Suppressor macrophage (primary cell): ENCODE data around the gene DPH2.

ENCODE experiments used
- DNase-seq, 4 experiments: peaks; one replicate each; pipeline ENCODE4 v3.0.0-alpha.2; 2020 to 2022

Gene DPH2

DNA sequence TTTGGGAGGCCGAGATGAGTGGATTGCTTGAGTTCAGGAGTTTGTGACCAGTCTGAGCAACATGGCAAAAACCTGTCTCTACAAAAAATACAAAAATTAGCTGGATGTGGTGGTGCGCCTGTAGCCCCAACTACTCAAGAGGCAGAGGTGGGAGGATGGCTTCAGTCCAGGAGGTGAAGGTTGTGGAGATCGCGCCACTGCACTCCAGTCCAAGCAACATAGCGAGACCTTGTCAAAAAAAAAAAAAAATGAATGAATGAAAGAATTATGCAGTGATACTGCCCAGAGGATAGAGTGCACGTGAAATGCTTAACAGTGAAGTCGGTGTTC is 429 bp upstream of the DPH2 start:
- no peak for DNase-seq

DNA sequence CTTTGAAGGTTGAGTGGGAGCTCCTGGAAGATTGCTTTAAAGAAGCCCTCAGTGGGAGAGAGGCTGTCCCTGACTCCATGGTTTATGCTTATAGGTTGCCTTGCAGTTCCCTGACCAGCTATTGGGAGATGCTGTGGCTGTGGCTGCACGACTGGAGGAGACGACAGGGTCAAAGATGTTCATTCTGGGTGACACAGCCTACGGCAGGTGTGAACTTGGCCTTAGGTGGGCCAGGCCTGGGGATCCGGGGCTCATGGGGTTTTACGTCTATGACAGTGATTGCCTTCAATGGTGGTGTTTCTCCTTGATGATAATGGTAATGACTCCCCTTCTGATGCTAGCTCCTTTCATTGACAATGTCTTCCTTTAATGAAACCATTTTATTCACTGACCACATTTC is 692 bp downstream of the DPH2 start:
- no peak for DNase-seq

DNA sequence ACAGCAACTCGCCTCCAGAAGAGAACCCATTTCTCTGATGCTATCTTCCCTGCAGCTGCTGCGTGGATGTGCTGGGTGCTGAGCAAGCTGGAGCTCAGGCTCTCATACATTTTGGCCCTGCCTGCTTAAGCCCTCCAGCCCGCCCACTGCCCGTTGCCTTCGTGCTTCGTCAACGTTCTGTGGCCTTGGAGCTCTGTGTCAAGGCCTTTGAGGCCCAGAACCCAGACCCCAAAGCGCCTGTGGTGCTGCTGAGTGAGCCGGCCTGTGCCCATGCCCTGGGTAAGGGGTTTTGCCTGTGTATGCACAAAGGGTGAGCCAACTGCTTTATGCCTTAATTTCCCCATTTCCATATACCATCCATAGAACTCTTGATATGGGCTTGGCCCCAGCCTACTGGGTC is 1.1 kb downstream of the DPH2 start:
- DNase-seq: no peak

DNA sequence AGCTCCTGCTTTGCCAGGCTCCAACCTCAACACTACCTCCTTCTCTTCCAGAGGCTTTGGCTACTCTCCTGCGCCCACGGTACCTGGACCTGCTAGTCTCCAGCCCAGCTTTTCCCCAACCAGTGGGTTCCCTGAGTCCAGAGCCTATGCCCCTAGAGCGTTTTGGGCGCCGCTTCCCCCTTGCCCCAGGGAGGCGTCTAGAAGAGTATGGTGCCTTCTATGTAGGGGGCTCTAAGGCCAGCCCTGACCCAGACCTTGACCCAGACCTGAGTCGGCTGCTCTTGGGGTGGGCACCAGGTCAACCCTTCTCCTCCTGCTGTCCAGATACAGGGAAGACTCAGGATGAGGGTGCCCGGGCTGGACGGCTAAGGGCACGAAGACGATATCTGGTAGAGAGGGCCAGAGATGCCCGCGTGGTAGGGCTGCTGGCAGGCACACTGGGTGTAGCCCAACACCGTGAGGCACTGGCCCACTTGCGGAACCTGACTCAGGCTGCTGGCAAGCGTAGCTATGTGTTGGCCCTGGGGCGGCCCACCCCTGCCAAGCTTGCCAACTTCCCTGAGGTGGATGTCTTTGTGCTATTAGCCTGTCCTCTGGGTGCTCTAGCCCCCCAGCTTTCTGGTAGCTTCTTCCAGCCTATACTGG is 1.6 kb downstream of the DPH2 start:
- no peak for DNase-seq

DNA sequence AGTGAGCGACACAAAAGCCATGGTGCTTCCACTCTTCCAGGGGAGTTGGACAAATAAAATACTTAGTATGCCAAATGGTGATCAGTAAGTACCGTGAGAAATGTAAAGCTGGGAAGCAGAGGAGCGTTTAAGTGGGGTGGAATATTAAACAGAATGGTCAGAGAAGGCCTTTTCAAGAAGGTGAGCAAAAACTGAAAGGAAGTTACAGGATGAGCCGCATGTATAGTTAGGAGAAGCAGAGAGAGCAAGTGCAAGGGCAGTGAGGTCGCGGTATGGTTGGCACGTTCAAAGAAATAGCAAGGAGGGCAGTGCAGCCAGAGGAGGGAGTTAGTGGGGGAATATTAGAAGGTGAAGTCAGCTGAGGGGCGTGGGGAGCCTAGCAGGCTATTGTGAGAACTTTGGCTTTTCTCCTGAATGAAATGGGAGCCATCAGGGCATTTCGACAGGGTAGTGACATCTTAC is 4.2 kb downstream of the DPH2 start:
- no peak for DNase-seq

DNA sequence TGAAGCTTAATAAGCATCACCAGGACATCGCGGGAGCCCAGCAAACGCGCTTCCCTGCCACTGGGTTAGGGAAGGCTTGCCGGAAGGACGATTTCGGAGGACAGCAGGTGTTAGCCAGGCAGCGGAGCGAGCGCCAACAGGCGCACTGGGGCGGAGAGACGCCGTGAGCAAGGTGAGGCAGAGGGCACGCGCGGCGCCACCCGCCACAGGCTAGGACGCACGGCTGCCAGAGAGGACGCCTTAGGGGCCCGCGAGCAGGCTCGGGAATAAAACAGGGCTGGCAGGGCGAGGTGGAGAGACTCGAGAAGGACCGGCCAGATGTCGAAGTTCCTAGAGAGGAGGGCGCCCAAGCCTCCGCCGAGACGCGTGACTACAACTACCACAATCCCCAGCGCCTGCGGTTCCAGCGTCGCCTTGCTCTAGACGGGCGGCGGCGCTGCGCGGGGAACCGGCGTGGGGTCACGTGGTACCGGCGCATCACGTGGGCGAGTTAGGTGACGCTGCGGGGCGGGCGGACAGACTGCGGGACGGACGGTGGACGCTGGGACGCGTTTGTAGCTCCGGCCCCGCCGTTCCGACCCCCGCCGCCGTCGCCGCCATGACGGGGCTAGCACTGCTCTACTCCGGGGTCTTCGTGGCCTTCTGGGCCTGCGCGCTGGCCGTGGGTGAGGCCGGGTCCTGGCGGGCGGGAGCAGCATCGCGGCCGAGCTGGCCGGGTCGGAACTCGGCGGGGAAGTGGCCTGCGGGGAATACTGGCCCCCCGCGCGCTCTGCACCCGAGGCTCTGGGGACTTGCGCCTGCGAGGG is 4.8 kb downstream of the DPH2 start, which contains the start of gene ATP6V0B:
Gene ATP6V0B, plus strand, starts transcription at position 518 of the 806 bp plus-strand sequence. Its CDS starts 81 bp downstream, at position 599.
- peak; percentile 98 to 99 (median 98) for DNase-seq

DNA sequence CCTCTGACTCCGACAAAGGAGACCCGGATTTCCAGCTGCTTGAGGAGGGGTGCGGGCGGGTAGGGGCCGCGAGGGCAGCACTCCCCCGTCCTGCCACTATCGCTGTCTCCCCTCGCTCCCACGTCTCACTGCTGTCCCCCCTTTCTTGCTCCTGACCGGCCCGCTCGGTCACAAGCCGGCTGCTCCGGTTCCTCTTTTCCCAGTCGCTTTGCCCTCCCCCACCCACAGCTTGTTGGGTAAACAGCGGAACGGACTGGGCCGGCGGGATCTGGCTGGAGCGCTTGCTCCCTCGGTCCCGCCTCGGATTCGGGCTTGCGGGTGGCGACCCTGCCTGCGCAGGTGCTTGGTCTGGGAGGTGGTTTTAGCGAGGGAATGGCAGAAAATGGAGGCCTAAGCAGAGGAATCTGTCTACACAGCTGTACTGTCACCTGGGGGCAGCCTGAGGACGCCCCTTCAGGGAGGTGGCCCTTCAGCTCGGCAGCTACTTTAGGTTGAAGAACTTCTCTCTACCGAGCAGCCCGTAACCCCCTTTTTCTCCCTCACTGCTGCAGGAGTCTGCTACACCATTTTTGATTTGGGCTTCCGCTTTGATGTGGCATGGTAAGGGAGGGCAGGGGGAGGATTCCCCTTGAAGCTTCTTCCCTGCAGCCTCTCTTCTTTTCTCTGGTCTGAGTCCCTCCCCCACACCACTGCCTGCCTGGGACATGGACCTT is 5.6 kb downstream of the DPH2 start:
- DNase-seq: peak; percentile 88 to 94 (median 94)

DNA sequence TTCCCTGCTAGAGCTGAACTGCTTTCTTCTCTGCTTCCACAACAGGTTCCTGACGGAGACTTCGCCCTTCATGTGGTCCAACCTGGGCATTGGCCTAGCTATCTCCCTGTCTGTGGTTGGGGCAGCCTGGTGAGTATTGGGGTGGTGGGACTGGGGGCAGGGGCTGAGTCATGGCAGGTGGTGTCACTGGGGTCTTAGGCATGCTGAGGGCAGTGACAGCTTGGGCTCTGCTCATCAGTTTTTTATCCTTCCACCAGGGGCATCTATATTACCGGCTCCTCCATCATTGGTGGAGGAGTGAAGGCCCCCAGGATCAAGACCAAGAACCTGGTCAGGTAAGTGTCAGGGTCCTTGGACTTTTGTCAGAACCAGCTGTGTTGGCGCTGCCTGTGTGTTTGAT is 6.2 kb downstream of the DPH2 start:
- DNase-seq: no peak

DNA sequence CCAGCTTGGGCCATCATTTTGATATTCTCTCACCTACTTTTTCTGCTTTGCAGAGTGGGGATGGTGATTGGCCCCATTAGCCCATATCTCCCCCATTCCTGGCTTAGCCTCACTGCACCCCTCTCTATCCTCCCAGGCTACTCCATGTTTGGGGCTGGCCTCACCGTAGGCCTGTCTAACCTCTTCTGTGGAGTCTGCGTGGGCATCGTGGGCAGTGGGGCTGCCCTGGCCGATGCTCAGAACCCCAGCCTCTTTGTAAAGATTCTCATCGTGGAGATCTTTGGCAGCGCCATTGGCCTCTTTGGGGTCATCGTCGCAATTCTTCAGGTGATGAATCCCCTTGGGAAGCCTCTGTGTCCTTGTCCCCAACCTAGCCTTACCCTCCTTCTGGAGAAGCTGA is 7.1 kb downstream of the DPH2 start:
- no peak for DNase-seq

DNA sequence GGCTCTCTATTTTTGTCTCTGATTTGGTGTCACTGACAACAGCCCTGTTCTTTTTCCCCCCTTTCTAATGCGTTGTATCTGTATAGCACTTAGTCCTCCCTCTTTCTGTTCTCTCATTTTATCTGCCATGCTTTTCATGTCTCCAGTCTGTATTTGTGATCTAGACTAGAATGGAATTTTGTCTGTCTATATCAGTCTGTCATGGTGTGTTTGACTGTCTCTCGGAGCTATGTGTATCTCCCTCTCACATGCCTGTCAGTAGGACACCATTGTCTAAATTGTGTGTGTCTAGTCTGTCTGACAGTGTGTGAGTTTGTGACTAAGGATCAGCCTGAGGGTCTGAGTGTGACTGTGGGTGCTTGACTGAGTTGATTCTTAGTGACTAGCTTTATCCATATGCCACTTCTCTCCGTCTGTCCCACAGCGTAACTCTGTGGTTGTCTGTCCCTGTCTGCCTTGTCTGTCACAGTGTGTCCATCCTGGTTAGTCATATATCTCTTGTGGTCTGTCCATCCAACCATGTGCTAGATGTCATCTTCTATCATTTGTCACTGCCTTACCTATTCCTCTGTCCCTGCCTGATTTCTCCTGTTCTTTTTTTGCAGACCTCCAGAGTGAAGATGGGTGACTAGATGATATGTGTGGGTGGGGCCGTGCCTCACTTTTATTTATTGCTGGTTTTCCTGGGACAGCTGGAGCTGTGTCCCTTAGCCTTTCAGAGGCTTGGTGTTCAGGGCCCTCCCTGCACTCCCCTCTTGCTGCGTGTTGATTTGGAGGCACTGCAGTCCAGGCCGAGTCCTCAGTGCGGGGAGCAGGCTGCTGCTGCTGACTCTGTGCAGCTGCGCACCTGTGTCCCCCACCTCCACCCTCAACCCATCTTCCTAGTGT is 7.8 kb downstream of the DPH2 start:
- DNase-seq: peak in 1 of 4 experiments; percentile 18

DNA sequence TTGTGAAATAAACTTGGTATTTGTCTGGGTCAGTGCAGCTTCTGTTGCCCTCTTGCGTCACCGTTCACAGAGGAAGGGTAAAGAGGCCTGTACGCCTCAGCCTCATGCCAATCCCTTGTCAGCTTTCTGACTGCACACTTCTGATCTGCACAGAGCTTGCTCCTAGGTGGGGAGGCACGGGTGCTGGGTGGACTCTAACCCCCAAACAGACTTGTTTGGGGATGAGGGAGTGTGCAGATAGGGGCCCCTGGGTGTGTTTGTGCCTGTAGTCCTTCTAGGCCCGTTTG is 8.4 kb downstream of the DPH2 start:
- peak; percentile 23 to 46 (median 36) for DNase-seq

DNA sequence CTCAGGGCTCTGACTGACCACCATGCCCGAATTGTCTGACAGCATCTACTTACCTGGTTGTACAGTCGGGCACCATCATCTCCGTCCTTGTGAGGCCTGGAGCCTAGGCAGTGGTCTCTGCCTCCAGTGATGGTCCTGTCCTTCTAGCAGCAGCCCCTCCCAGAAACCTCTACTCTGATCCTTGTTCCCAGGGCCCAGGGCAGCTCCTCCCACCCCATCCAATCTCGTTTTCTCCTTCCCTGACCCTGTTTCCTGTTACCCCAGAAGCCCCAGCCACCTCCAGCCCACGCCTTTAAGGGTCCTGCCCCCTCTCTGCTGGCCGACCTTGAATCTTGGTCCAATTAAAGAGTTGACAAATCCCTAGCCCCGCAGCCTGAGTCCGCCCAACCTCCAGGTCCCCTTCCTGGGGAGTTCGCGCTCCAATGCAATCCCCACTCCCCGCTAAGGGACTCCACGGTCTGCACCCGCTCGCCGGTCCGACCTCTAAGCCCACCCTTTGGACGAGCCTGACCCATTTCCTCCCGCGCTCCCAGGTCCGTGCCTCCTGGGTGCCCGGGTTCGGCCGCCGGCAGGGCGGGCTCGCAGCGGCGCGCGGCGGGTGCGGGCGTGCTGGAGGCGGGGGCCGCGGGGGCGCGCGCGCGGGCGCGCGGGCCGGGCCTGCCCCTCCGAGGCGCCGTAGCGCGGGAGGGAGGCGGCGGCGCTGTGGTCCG is 8.9 kb downstream of the DPH2 start, which contains the start of gene B4GALT2:
Gene B4GALT2, plus strand, starts transcription at position 660 of the 710 bp plus-strand sequence. CDS start 1,951 bp downstream, outside the sequence.
- peak; percentile 42 to 83 (median 60) for DNase-seq

DNA sequence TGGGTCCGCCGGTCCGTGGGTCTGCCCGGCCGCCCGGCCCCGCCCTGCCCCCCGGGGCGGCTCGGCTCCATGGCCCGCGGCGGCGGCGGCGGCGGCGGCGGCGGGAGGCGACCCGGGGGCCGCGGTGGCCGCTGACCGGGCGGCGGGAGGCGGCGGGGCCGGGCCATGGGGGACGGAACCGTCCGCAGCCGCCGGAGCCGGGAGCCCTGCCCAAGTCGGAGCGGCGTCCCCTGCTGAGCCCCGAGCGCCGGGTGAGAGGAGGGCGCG is 9.4 kb downstream of the DPH2 start:
- DNase-seq: no peak

DNA sequence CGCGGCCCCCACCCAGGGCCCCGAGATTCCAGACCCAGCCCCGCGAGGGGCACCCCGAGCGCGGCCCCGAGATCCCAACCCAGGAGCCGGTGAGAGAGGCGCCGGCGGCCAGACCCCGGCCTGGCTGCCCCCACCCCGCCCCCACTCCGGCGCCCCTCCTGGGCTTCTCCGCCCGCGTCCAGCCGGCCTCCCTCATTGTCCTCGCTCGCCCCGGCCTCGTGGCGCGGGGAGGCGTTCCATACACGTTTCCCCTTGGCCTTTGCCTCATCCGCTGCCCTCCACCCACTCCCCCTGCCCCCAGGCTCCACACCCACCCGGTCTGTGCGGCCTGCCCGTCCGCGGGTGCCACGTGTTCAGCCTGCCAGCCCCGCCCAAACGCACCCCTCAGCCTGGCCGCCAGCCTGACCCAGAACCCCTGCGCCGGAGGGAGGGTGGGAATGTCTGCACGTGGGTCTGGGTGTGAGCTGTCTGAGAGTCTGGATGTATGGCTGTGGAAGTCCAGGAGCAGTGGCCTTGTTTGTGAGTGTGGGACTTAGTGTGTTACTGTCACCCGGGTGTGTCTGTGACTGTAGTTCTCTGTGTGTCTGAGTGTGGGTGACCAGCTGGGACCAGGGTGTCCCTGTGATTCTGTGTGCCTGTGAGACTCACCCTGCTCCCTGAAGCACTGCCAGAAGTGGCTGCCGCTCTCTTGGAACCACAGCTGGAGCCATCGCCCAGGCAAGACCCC is 9.9 kb downstream of the DPH2 start:
- peak; percentile 39 to 74 (median 64) for DNase-seq

DNA sequence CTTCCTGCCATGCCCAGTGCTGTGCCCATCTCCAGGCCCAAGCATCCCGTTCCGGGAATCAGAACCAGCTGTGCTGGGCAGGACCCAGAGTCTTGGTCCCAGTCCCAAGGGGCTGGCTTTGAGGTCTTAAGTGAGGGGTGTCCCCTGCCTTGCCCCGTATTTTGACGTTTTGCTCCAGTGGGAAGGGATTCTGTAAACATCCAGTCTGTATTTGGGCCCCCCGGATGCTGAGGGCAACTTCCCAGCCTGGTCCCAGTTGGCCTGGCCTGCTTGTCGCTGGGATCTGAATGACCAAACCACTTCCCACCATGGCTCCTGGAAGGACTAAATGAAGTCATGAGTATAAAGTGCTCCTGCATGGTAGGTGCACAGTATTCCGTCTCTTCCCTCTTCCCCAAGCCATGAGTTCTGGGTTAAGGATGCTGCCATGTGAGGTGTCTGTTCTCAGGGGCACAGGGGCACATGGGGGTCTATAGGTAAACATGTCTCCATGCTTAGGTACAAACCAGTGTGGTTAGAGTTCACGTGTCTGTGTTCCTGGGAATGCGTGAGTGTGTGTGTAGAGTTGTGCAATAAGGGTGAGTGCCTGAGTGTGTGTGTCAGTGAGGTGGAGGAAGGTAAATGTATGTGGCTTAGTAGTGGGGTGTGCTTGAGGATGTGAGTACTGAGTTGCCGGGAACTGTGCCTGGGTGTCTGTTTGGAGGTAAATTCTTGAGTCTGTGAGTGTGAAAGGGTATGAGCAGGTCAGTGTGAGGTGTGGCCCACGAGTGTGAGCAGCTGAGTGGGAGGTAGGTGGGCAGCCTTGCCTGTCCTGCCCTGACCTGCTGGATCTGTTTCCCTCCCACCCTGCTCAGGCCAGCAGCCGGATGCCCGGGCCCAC is 10.7 kb downstream of the DPH2 start:
- DNase-seq: no peak

DNA sequence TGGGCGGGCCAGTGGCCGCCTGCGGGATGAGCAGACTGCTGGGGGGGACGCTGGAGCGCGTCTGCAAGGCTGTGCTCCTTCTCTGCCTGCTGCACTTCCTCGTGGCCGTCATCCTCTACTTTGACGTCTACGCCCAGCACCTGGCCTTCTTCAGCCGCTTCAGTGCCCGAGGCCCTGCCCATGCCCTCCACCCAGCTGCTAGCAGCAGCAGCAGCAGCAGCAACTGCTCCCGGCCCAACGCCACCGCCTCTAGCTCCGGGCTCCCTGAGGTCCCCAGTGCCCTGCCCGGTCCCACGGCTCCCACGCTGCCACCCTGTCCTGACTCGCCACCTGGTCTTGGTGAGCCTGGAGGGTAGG is 11.3 kb downstream of the DPH2 start:
- DNase-seq: no peak

DNA sequence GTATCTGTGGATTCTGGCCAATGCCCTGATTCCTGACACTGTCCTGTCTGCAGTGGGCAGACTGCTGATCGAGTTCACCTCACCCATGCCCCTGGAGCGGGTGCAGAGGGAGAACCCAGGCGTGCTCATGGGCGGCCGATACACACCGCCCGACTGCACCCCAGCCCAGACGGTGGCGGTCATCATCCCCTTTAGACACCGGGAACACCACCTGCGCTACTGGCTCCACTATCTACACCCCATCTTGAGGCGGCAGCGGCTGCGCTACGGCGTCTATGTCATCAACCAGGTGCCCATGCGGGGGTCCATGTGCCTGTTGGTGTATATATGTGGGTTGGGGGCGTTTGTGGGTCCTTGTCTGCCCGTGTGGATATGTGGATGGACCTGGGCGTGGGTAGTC is 11.8 kb downstream of the DPH2 start:
- DNase-seq: no peak

DNA sequence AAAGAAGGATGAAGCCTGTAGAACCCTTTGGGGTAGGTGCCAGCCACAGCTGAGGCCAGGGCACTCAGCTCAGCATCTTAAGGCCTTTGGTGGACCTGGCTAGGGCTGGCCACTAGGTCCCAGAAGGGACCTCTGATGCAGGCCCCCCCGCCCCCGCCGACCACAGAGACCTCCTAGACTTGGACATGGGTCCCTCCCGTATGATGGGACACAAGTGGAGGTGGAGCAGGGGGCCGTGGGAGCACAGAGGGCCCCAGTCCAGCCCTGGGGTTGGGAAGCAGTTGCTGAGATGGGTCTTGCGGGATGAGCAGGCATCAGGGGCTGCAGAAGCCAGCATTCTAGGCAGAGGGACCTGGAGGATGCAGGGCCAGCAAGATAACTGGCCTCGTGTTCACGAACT is 12.4 kb downstream of the DPH2 start:
- no peak for DNase-seq

DNA sequence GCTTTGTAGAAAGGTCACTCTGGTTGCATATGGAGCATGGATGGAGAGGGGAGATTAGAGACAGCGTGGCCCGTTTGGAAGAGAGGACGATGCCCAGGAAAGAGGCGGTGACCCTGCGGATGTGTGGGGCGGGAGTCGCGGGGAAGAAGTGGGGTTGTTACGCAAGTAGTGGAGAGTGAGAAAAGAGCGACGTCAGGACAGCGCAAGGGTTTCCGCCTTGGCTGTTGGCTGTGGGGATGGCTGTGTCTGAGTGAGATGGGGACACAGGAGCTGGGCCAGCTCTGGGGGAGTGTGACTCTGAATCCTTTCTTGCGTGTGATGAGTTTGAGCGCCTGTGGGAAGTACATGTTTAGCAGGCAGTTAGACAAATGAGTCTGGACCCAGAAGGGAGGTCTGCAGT is 13.0 kb downstream of the DPH2 start:
- peak; percentile 51 to 71 (median 62) for DNase-seq

DNA sequence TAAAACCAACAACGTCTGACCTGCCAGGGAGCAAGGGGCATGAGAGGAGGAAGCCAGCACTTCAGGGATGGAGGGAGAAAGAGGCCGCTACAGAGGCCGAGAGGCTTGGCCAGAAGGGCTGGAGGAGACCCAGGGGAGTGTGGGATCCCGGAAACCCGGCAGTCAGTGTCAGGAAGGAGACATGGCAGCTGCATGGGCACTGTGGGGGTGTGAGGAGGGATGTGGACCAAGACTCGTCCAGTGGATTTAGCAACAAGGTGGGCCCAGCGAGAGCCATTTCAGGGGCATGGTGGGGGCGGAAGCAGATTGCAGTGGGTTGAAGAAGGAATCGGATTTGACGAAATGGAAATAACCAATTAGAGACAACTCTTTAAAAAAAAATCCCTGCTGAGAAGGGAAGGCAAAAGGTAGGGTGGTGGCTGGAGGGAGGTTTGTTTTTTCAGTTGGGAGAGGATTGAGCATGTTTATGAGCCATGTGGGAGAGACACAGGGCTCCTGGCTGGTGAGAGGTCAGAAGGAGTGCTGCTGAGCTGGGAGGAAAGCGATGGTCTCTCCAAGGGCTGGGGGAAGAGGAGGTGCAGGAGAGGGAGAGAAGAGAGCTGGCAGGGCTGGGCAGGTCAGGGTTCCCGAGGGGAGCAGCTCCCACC is 13.6 kb downstream of the DPH2 start:
- no peak for DNase-seq
